A549 (cell line): ENCODE data around the gene NR5A2.

Experiments
- CHD2 ChIP-seq: fragments of 150-350 bp; IDR thresholded peaks from 2 replicates; pipeline ENCODE4 v1.6.1; 2014; ENCODE audit warnings: low read length; ENCODE audit not compliant: partially characterized antibody
- EP300 ChIP-seq, 2 experiments: fragments of >200 bp; sonication (Bioruptor Twin); formaldehyde crosslinking; IDR thresholded peaks; 2 replicates in 1 of 2; 3 replicates in 1 of 2; pipeline ENCODE4 v1.6.1; 2016 to 2017
- KDM1A ChIP-seq: fragments of 200-600 bp; sonication (generic); IDR thresholded peaks from 2 replicates; pipeline ENCODE4 v1.6.1; 2016; ENCODE audit warnings: low read depth, mild to moderate bottlenecking
- POLR2A ChIP-seq: IDR thresholded peaks from 2 replicates; pipeline ENCODE4 v1.6.1; 2012; ENCODE audit warnings: mild to moderate bottlenecking, low read length
- RAD21 ChIP-seq, 2 experiments: fragments of >200 bp in 1 of 2; sonication (Bioruptor Twin) in 1 of 2; formaldehyde crosslinking in 1 of 2; IDR thresholded peaks in 1 of 2; conservative IDR thresholded peaks in 1 of 2; 2 replicates in 1 of 2; 3 replicates in 1 of 2; pipeline ENCODE4 v1.6.1; 2012 to 2018; ENCODE audit warnings: inconsistent platforms in 1 of 2
- TF ChIP-seq, protein P1 (sequence below): fragments of >200 bp; sonication (Bioruptor Twin); formaldehyde crosslinking; IDR thresholded peaks from 3 replicates; pipeline ENCODE4 v1.5.1; 2016
- TF ChIP-seq, protein P2 (sequence below): fragments of 250-450 bp; sonication (Bioruptor Pico); IDR thresholded peaks from 2 replicates; pipeline ENCODE4 v1.5.0; 2021; ENCODE audit warnings: mild to moderate bottlenecking, moderate library complexity, borderline replicate concordance

DNA sequence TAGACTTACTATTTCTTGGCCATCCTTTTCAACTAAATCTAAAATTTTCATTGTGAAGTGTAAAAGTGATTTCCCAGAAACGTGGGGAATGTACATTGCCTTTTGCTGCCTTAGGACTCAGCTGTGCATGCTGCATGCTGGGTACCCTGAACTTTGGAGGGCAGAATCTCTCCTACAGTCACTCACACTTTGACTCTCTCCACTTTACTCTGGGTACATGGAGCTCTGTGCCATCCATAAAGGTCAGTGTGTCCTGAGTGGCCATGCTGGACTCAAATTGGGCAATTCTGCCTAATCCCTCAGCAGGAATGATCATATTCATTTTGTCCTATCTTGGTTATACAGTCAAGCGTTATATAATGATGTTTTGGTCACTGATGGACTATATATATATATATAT, 105.6 kb downstream of the NR5A2 start:
- TF ChIP-seq POLR2A: no peak
- TF ChIP-seq, protein P1, sequence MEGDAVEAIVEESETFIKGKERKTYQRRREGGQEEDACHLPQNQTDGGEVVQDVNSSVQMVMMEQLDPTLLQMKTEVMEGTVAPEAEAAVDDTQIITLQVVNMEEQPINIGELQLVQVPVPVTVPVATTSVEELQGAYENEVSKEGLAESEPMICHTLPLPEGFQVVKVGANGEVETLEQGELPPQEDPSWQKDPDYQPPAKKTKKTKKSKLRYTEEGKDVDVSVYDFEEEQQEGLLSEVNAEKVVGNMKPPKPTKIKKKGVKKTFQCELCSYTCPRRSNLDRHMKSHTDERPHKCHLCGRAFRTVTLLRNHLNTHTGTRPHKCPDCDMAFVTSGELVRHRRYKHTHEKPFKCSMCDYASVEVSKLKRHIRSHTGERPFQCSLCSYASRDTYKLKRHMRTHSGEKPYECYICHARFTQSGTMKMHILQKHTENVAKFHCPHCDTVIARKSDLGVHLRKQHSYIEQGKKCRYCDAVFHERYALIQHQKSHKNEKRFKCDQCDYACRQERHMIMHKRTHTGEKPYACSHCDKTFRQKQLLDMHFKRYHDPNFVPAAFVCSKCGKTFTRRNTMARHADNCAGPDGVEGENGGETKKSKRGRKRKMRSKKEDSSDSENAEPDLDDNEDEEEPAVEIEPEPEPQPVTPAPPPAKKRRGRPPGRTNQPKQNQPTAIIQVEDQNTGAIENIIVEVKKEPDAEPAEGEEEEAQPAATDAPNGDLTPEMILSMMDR: no peak
- TF ChIP-seq RAD21 (conservative IDR thresholded peaks at IDR 0.05 in 1 of 2, IDR thresholded peaks at IDR 0.05 in 1 of 2): no peak
- TF ChIP-seq KDM1A: no peak
- TF ChIP-seq, protein P2, sequence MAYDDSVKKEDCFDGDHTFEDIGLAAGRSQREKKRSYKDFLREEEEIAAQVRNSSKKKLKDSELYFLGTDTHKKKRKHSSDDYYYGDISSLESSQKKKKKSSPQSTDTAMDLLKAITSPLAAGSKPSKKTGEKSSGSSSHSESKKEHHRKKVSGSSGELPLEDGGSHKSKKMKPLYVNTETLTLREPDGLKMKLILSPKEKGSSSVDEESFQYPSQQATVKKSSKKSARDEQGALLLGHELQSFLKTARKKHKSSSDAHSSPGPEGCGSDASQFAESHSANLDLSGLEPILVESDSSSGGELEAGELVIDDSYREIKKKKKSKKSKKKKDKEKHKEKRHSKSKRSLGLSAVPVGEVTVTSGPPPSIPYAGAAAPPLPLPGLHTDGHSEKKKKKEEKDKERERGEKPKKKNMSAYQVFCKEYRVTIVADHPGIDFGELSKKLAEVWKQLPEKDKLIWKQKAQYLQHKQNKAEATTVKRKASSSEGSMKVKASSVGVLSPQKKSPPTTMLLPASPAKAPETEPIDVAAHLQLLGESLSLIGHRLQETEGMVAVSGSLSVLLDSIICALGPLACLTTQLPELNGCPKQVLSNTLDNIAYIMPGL: no peak
- TF ChIP-seq CHD2: no peak
- TF ChIP-seq EP300 (IDR thresholded peaks at IDR 0.05): no peak
